ENCODE data around the gene UMODL1.

UMODL1 gene

DNA sequence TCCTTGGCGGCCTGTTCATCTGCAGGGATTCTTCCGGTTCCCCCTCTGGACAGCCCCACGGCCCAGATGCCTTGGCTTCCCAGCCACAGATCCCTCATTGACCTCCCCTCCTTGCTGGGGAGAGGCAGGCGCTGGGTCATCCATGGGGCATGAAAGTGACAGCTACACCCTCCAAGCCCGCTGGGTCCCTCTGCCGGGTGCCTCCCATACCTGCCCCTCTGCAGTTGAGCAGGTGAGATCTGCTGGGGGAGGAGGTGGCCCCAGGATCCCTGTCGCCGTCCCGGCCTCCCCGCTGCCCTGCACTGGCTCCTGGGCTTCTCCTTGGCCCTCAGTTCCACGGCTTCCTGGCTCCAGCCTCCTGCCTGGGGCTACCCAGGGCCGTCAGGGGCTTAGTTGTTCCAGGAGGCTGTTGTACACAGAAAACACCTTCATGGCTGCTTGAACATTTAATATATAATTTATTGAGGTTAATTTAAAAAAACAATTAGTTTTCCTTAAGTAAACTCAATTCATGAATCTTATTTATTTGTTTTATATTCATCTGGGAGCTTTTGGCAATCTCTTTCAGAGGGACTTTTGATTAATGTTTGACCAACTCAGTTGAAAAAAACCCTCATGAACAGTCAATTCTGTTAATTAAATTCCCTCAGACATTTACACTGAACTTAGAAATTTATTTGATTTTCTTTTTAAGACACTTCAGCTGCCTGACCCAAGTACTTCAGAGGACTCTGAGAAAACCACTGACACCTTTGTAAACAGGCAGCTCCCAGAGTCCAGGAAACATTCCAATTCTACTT is 80.2 kb downstream of the UMODL1 start:
- ChIA-PET POLR2A (no interaction called here), CTCF (interaction anchor here (0.7 to 2.0 kb wide), 7 partner anchors 13 to 238 kb away, joined by 3 to 12 read pairs (median 3); no protein-coding TSS in a partner anchor)
- TF ChIP-seq ZNF302 (tag by site-specific recombination; IDR thresholded peaks at IDR 0.05; ENCODE audit: low read depth), result no peak
- no peak for TF ChIP-seq GLIS2 (tag by site-specific recombination; IDR thresholded peaks at IDR 0.05)
- TF ChIP-seq, protein P1, sequence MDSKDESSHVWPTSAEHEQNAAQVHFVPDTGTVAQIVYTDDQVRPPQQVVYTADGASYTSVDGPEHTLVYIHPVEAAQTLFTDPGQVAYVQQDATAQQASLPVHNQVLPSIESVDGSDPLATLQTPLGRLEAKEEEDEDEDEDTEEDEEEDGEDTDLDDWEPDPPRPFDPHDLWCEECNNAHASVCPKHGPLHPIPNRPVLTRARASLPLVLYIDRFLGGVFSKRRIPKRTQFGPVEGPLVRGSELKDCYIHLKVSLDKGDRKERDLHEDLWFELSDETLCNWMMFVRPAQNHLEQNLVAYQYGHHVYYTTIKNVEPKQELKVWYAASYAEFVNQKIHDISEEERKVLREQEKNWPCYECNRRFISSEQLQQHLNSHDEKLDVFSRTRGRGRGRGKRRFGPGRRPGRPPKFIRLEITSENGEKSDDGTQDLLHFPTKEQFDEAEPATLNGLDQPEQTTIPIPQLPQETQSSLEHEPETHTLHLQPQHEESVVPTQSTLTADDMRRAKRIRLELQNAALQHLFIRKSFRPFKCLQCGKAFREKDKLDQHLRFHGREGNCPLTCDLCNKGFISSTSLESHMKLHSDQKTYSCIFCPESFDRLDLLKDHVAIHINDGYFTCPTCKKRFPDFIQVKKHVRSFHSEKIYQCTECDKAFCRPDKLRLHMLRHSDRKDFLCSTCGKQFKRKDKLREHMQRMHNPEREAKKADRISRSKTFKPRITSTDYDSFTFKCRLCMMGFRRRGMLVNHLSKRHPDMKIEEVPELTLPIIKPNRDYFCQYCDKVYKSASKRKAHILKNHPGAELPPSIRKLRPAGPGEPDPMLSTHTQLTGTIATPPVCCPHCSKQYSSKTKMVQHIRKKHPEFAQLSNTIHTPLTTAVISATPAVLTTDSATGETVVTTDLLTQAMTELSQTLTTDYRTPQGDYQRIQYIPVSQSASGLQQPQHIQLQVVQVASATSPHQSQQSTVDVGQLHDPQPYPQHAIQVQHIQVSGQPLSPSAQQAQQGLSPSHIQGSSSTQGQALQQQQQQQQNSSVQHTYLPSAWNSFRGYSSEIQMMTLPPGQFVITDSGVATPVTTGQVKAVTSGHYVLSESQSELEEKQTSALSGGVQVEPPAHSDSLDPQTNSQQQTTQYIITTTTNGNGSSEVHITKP (tag by site-specific recombination; IDR thresholded peaks at IDR 0.05), result no peak
- no peak for TF ChIP-seq ZNF658 (tag by site-specific recombination; IDR thresholded peaks at IDR 0.05)
- TF ChIP-seq HOXC10 (CRISPR knock-in tag; IDR thresholded peaks at IDR 0.05), result no peak
- TF ChIP-seq GLI4 (tag by site-specific recombination; IDR thresholded peaks at IDR 0.05), result no peak
- TF ChIP-seq HOXD13 (CRISPR knock-in tag; IDR thresholded peaks at IDR 0.05; ENCODE audit: borderline replicate concordance), result no peak
- TF ChIP-seq, protein P2, sequence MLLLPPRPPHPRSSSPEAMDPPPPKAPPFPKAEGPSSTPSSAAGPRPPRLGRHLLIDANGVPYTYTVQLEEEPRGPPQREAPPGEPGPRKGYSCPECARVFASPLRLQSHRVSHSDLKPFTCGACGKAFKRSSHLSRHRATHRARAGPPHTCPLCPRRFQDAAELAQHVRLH (tag by site-specific recombination; IDR thresholded peaks at IDR 0.05), result no peak
- no peak for TF ChIP-seq ZBTB48 (tag by site-specific recombination; IDR thresholded peaks at IDR 0.05)
- TF ChIP-seq ZNF202 (tag by site-specific recombination; IDR thresholded peaks at IDR 0.05; ENCODE audit: borderline replicate concordance), result no peak
- TF ChIP-seq ZNF600 (tag by site-specific recombination; IDR thresholded peaks at IDR 0.05), result no peak
- no peak for TF ChIP-seq ZNF350 (tag by site-specific recombination; IDR thresholded peaks at IDR 0.05)
- no peak for TF ChIP-seq ZEB2 (tag by site-specific recombination; IDR thresholded peaks at IDR 0.05)
- TF ChIP-seq PRDM1 (tag by site-specific recombination; IDR thresholded peaks at IDR 0.05), result no peak
- TF ChIP-seq ZBTB49 (tag by site-specific recombination; IDR thresholded peaks at IDR 0.05; ENCODE audit: low read depth), result no peak
- no peak for TF ChIP-seq AEBP2 (tag by site-specific recombination; IDR thresholded peaks at IDR 0.05; ENCODE audit: borderline replicate concordance)
- no peak for TF ChIP-seq ZNF792 (tag by site-specific recombination; IDR thresholded peaks at IDR 0.05)
- TF ChIP-seq ZNF791 (tag by site-specific recombination; IDR thresholded peaks at IDR 0.05), result no peak
- TF ChIP-seq TRIM28 (IDR thresholded peaks at IDR 0.05; ENCODE audit: borderline replicate concordance, low read length), result no peak
- no peaks in the 10 kb centered on the region for H3K9me3 ChIP-seq (ENCODE audit: control insufficient read depth, insufficient read depth, low read depth, low read length)
- H3K4me1 ChIP-seq (ENCODE audit: control insufficient read depth, insufficient read depth, low read length), result no peaks in the 10 kb centered on the region
- no peak overlapping the region for H3K27ac ChIP-seq (ENCODE audit: extremely low read depth, low read depth, low read length)
- no peaks in the 10 kb centered on the region for H3K36me3 ChIP-seq (ENCODE audit: control insufficient read depth in 2 of 2, insufficient read depth in 1 of 2, low read length in 2 of 2)
- no peak overlapping the region for H3K4me3 ChIP-seq (ENCODE audit: low read depth, low read length)

All from HEK293 (cell line).